Loucy (cell line): Measurements from ENCODE around the gene NAIF1.

ENCODE experiments used
- H2AFZ ChIP-seq: fragments of 200-600 bp; sonication (generic); 2 replicates; pipeline ENCODE4 v1.6.0; 2016; ENCODE audit warnings: antibody characterized with exemption, mild to moderate bottlenecking, low read length, moderate library complexity
- H3F3A ChIP-seq: fragments of 200-600 bp; 2 replicates; pipeline ENCODE4 v1.6.0; 2016; ENCODE audit warnings: antibody characterized with exemption, low read depth, mild to moderate bottlenecking
- H3K27me3 ChIP-seq: fragments of 200-600 bp; sonication (generic); 2 replicates; pipeline ENCODE4 v1.6.1; 2014; ENCODE audit warnings: low read length, mild to moderate bottlenecking; ENCODE audit not compliant: insufficient read depth, poor library complexity, severe bottlenecking
- H3K36me3 ChIP-seq: fragments of 200-600 bp; sonication (generic); 2 replicates; pipeline ENCODE4 v1.6.1; 2016; ENCODE audit warnings: low read length; ENCODE audit not compliant: insufficient read depth
- H3K4me1 ChIP-seq: fragments of 200-600 bp; sonication (generic); 2 replicates; pipeline ENCODE4 v1.5.1; 2014; ENCODE audit warnings: low read length, mild to moderate bottlenecking; ENCODE audit not compliant: insufficient read depth, poor library complexity, severe bottlenecking
- H3K4me2 ChIP-seq: fragments of 200-600 bp; sonication (generic); 2 replicates; pipeline ENCODE4 v1.6.0; 2014; ENCODE audit warnings: antibody characterized with exemption, low read length, low read depth, mild to moderate bottlenecking; ENCODE audit not compliant: poor library complexity, severe bottlenecking
- H3K4me3 ChIP-seq: fragments of 200-600 bp; sonication (generic); 2 replicates; pipeline ENCODE4 v1.5.1; 2014; ENCODE audit warnings: low read length, mild to moderate bottlenecking, mixed read lengths; ENCODE audit not compliant: poor library complexity, severe bottlenecking
- H3K79me2 ChIP-seq: fragments of 200-600 bp; sonication (generic); 2 replicates; pipeline ENCODE4 v1.6.1; 2014; ENCODE audit warnings: low read length; ENCODE audit not compliant: insufficient read depth
- H3K9ac ChIP-seq: fragments of 200-600 bp; sonication (generic); 2 replicates; pipeline ENCODE4 v1.6.0; 2014; ENCODE audit warnings: mild to moderate bottlenecking, low read depth, low read length, moderate library complexity; ENCODE audit not compliant: poor library complexity, severe bottlenecking
- H3K9me2 ChIP-seq: fragments of 200-600 bp; sonication (generic); replicated peaks from 2 replicates; pipeline ENCODE4 v1.6.1; 2016; ENCODE audit warnings: low read depth, low read length, mixed read lengths
- H3K9me3 ChIP-seq: fragments of 200-600 bp; sonication (generic); 2 replicates; pipeline ENCODE4 v1.6.1; 2014; ENCODE audit warnings: mild to moderate bottlenecking, antibody characterized with exemption, low read length, low read depth; ENCODE audit not compliant: insufficient read depth
- H4K20me1 ChIP-seq: fragments of 200-600 bp; sonication (generic); 2 replicates; pipeline ENCODE4 v1.6.0; 2014; ENCODE audit warnings: antibody characterized with exemption, low read length, mild to moderate bottlenecking; ENCODE audit not compliant: insufficient read depth, poor library complexity, severe bottlenecking
- EZH2phosphoT487 ChIP-seq: fragments of 200-600 bp; IDR thresholded peaks from 2 replicates; pipeline ENCODE4 v1.6.1; 2018; ENCODE audit warnings: antibody characterized with exemption, mild to moderate bottlenecking, moderate library complexity, borderline replicate concordance
- TF ChIP-seq, protein P1 (sequence below): fragments of 200-600 bp; sonication (generic); conservative IDR thresholded peaks from 2 replicates; pipeline ENCODE4 v1.5.1; 2014; ENCODE audit warnings: mild to moderate bottlenecking, antibody characterized with exemption, low read length

The NAIF1 gene

DNA sequence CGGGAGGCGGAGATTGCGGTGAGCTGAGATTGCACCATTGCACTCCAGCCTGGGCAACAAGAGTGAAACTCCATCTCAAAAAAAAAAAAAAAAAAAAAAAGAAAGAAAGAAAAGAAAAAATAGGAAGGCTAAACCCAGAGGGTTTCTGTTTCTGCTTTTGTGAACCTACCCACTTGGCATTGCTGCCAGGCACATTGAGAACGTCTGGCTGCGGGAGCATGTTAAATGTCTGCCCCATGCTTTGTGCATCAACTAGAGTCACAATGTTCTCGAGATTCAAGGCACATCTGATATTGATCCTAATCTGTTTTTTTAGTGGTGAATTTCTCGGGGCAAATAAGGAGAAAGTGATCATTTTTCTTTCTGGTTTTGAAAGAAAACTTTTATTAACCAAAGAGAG is 3.8 kb upstream of the NAIF1 start:
- Histone ChIP-seq H2AFZ (no peak overlapping the region), H3K4me1 (peaks cover 42% of the 10 kb centered on the region), H3K9me3 (no peaks in the 10 kb centered on the region), H3K4me3 (peak overlapping the region; percentile 77), H3K9me2 (no peaks in the 10 kb centered on the region), H3K9ac (peak overlapping the region; percentile 80), H3K4me2 (peak overlapping the region; percentile 90), H3K79me2 (peaks cover 87% of the 10 kb centered on the region), H3K27me3 (no peaks in the 10 kb centered on the region), H3K36me3 (no peaks in the 10 kb centered on the region), H4K20me1 (peaks cover 13% of the 10 kb centered on the region), H3F3A (peaks cover 9% of the 10 kb centered on the region; the same call in 1 of the 2 replicates)
- no peak for TF ChIP-seq EZH2phosphoT487
- TF ChIP-seq, protein P1, sequence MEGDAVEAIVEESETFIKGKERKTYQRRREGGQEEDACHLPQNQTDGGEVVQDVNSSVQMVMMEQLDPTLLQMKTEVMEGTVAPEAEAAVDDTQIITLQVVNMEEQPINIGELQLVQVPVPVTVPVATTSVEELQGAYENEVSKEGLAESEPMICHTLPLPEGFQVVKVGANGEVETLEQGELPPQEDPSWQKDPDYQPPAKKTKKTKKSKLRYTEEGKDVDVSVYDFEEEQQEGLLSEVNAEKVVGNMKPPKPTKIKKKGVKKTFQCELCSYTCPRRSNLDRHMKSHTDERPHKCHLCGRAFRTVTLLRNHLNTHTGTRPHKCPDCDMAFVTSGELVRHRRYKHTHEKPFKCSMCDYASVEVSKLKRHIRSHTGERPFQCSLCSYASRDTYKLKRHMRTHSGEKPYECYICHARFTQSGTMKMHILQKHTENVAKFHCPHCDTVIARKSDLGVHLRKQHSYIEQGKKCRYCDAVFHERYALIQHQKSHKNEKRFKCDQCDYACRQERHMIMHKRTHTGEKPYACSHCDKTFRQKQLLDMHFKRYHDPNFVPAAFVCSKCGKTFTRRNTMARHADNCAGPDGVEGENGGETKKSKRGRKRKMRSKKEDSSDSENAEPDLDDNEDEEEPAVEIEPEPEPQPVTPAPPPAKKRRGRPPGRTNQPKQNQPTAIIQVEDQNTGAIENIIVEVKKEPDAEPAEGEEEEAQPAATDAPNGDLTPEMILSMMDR = no peak

DNA sequence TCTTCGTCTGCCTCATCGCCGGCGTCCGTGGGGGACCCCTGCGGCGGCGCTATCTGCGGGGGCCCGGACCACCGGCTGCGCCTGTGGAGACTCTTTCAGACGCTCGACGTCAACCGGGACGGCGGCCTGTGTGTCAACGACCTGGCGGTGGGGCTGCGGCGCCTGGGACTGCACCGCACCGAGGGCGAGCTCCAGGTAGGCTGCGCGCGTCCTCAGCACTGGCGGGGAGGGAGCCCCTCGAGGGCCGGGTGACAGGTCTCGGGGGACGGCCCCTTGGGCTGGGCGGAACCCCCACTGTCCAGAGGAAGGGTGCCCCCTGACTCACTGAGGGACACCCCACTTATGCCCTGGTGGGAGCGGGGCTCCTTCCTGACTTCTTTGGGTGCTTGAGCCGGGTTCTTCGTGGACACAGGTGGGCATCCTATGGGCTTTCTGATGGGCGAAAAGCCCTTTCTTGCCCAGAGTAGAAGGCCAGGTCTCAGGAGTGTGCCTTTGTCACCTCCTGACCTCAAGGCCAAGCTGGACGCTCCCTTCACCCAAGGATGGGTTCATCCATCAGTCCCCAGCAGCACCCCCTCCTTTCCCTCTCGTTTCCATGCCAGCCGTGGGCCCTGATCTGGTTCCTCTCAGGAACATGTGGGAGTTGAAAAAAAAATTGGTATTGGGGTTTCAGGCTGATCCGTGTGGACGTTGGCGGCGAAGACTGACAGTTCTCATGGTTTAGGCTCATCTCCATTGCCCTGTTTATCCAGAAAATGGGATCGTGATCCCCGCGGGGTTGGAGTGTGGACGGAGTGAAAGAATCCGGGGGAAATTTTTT is 1.5 kb upstream of the NAIF1 start:
- Histone ChIP-seq H3K79me2 (peaks cover 80% of the 10 kb centered on the region), H3K4me3 (peak overlapping the region; percentile 95), H3K9me3 (no peaks in the 10 kb centered on the region), H3K4me1 (peaks cover 44% of the 10 kb centered on the region), H3K4me2 (peak overlapping the region; percentile 96), H3K27me3 (no peaks in the 10 kb centered on the region), H2AFZ (0 out of 2 replicates have a peak overlapping the region, but pooled peaks have one; percentile 2), H3K9me2 (no peaks in the 10 kb centered on the region), H3K36me3 (no peaks in the 10 kb centered on the region), H3K9ac (peak overlapping the region; percentile 89), H4K20me1 (peaks cover 13% of the 10 kb centered on the region), H3F3A (peaks cover 9% of the 10 kb centered on the region; the same call in 1 of the 2 replicates)
- TF ChIP-seq, protein P1 = no peak
- no peak for TF ChIP-seq EZH2phosphoT487

DNA sequence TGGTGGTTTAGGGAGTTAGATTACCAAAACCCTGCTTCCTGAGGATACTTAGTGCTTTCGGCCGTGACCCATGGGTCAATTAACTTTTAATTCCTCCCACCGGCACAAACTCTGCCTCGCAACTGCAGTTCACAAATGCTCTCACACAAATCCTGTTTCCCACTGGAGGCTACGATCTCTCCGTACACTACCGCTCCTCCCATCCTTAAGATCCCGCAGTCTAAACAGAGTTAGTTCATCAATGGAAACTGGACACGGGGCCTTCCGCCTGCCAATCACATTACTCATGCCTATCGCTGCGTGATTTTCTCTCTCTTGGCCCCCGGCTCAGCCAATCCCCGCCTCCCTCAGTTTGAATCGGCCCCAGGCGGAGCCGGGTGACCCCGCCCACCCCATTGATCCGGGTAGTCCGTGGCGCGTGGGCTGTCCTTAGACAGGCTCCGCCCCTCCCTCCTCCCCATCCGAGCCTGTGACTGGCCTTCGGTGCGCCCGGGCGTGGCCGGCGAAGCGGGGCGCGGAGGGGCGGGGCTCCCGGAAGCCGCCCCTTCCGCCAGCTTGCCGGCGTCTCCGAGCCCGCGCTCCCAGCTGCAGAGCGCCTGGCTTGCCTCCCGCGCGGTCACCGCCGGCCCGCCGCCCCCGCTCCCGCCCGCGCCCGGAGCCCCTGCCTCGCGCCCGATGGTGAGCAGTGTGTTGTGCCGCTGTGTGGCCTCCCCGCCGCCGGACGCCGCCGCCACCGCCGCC is 695 bp upstream of the NAIF1 start, which contains the start of gene SLC25A25:
TSS of gene SLC25A25 (plus strand) at position 588 of the 741 bp plus-strand sequence. CDS start at position 676, 88 bp downstream.
- peak within 1 kb of the TSS; percentile 93 for H2AFZ ChIP-seq
- TF ChIP-seq EZH2phosphoT487 = no peak
- TF ChIP-seq, protein P1 = no peak
- H3K4me1 ChIP-seq = peaks cover 44% of the 10 kb centered on the region

More for the DNA sequence above, 695 bp upstream of the NAIF1 start, which contains the start of gene SLC25A25:
- H3K27me3 ChIP-seq = no peaks in the 10 kb centered on the region
- no peaks in the 10 kb centered on the region for H3K9me3 ChIP-seq
- no peaks in the 10 kb centered on the region; the same call in 1 of the 2 replicates for H3K36me3 ChIP-seq
- H4K20me1 ChIP-seq = peaks cover 13% of the 10 kb centered on the region
- H3K79me2 ChIP-seq = peaks cover 72% of the 10 kb centered on the region
- H3K9ac ChIP-seq = peak within 1 kb of the TSS; percentile 89
- H3K9me2 ChIP-seq = no peaks in the 10 kb centered on the region
- peak within 1 kb of the TSS; percentile 95 for H3K4me3 ChIP-seq
- H3K4me2 ChIP-seq = peak within 1 kb of the TSS; percentile 96
- peaks cover 7% of the 10 kb centered on the region; the same call in 1 of the 2 replicates for H3F3A ChIP-seq
